Measurements from ENCODE around the gene KIF13A.

KIF13A gene

DNA sequence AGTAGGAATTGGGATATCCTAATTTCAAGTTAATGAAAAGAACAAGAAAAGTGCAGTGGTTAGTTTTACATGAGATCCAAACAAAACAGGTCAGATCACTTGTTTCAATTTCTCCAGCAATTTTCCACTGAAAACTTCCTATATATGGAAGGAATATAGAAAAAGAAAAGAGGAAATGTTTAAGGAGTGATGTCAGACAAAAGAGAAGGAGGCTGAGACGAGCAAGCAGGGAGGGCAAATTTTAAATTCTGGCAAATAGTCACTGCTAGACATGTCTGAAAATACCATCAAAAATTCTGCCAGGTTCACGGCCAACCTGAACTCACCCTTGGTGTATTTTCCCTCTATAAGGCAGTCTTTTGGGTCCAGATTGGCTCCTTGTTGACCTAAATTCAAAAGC lies 271.2 kb downstream of the KIF13A start:
- peaks cover 8% of the 10 kb centered on the region in 2 donors for H3K4me1 Mint-ChIP-seq (ENCODE audit: low read depth in 2 of 2)
- H3K4me3 Mint-ChIP-seq: no peak overlapping the region
- H3K9me3 Mint-ChIP-seq: no peaks in the 10 kb centered on the region
- no peaks in the 10 kb centered on the region for H3K36me3 Mint-ChIP-seq (ENCODE audit: insufficient read depth)
- DNase-seq: no peak
- peaks cover 0 to under 1% of the 10 kb centered on the region in 2 donors for H3K27me3 Mint-ChIP-seq
- no peak overlapping the region for H3K27ac Mint-ChIP-seq
- ATAC-seq (replicated peaks): no peak

DNA sequence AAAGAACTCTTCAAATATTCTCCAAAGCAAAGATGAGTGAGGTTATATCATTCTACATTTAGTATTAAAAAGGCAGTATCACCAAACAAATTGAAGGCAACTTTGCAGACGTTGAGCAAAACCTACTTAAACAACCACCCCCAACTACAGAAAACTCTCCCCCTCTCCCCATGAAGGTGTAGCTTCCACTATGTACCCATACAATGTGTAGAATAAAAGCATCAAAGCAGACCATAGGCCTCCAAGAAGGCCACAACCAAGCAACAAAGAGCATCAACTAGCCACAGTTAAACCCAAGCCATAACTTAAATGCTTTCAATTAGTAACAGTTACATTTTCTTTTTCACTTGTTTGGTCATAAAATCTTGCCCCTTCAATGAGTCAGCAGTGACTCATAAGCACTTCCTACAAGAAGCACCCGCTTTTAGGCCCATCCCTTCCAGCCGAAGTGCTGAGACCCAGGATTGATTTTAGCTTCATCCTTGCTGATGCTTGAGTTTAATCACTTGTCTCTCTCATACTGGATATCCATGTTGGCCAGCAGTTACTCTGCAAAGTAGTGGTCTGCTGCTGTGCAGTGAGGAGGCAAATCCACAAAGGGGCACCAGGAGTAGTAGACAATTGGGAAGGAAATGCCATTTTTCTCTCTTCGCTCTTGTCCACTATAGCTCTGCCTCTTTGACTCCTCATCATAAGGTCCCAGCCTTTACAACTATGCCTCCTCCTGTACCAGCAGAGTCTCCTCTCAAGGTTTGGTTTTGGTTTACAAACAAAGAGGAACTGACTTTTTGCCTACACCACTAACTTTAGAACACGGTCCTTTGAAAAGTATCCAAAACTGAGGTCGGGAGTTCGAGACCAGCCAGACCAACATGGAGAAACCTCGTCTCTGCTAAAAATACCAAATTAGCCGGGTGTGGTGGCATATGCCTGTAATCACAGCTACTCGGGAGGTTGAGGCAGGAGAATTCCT lies 272.3 kb downstream of the KIF13A start:
- no peaks in the 10 kb centered on the region for H3K36me3 Mint-ChIP-seq (ENCODE audit: insufficient read depth)
- DNase-seq (no peak), ATAC-seq (replicated peaks) (peak; percentile 68)
- H3K27ac Mint-ChIP-seq: peak overlapping the region; percentile 0 to 45
- H3K4me3 Mint-ChIP-seq: peak overlapping the region in 1 of 2 donors; percentile 29
- peaks cover 8% of the 10 kb centered on the region in 2 donors for H3K4me1 Mint-ChIP-seq (ENCODE audit: low read depth in 2 of 2)
- H3K9me3 Mint-ChIP-seq: no peaks in the 10 kb centered on the region
- H3K27me3 Mint-ChIP-seq: no peaks in the 10 kb centered on the region

- no peaks in the 10 kb centered on the region for H3K27me3 Mint-ChIP-seq
- no peaks in the 10 kb centered on the region for H3K9me3 Mint-ChIP-seq
- H3K27ac Mint-ChIP-seq: no peak overlapping the region
- no peak for ATAC-seq (replicated peaks)
- no peak overlapping the region for H3K4me3 Mint-ChIP-seq
- no peaks in the 10 kb centered on the region for H3K36me3 Mint-ChIP-seq (ENCODE audit: insufficient read depth)
- no peak for DNase-seq
- peaks cover 8% of the 10 kb centered on the region in 2 donors for H3K4me1 Mint-ChIP-seq (ENCODE audit: low read depth in 2 of 2)
Measured at GRCh38 chr6:17714177-17714576, 273.3 kb downstream of the KIF13A start.

GRCh38 chr6:17712576-17712975 lies 274.9 kb downstream of the KIF13A start:
- no peaks in the 10 kb centered on the region for H3K9me3 Mint-ChIP-seq
- no peak for ATAC-seq (replicated peaks)
- no peak overlapping the region for H3K27ac Mint-ChIP-seq
- DNase-seq: no peak
- peaks cover 4% of the 10 kb centered on the region for H3K36me3 Mint-ChIP-seq (ENCODE audit: insufficient read depth)
- H3K27me3 Mint-ChIP-seq: no peaks in the 10 kb centered on the region
- H3K4me1 Mint-ChIP-seq (ENCODE audit: low read depth in 2 of 2): peaks cover 8% of the 10 kb centered on the region in 2 donors
- H3K4me3 Mint-ChIP-seq: no peak overlapping the region

GRCh38 chr6:17710331-17710730 lies 277.1 kb downstream of the KIF13A start:
- H3K4me3 Mint-ChIP-seq: no peak overlapping the region
- no peaks in the 10 kb centered on the region for H3K27me3 Mint-ChIP-seq
- ATAC-seq (replicated peaks) (no peak), DNase-seq (no peak)
- H3K27ac Mint-ChIP-seq: no peak overlapping the region
- peaks cover 24% of the 10 kb centered on the region for H3K36me3 Mint-ChIP-seq (ENCODE audit: insufficient read depth)
- no peaks in the 10 kb centered on the region for H3K9me3 Mint-ChIP-seq
- H3K4me1 Mint-ChIP-seq (ENCODE audit: low read depth in 2 of 2): peaks cover 18 to 19% of the 10 kb centered on the region in 2 donors

GRCh38 chr6:17709476-17709875 lies 278.0 kb downstream of the KIF13A start:
- no peaks in the 10 kb centered on the region for H3K27me3 Mint-ChIP-seq
- DNase-seq: no peak
- H3K36me3 Mint-ChIP-seq (ENCODE audit: insufficient read depth): peaks cover 30% of the 10 kb centered on the region
- no peak overlapping the region for H3K27ac Mint-ChIP-seq
- no peak for ATAC-seq (replicated peaks)
- no peak overlapping the region for H3K4me3 Mint-ChIP-seq
- no peaks in the 10 kb centered on the region for H3K9me3 Mint-ChIP-seq
- H3K4me1 Mint-ChIP-seq (ENCODE audit: low read depth in 2 of 2): peaks cover 12% of the 10 kb centered on the region in 2 donors

Data from effector memory CD8-positive, alpha-beta T cell (primary cell).